ENCODE results near the gene PGAP6. TPM values are rescaled to one million over a fixed set of nuclear protein-coding genes. Genes with fewer than 3 reads are reported as not detected.
A peak's percentile ranks its signal among the peaks of the same experiment; 100 is the strongest.

PGAP6 gene
- total and polyA plus RNA-seq, 2 of the 13 experiments (the other 11 are each of a cell fraction or from before 2014, with no cell fraction given): 52.7 to 136 TPM

GRCh38 chr16:351804-352520 lies 29.8 kb downstream of the PGAP6 start (continued):
- TF ChIP-seq CHD2 (IDR thresholded peaks at IDR 0.05; ENCODE audit: low read depth, low read length) (no peak), KLF13 (CRISPR knock-in tag; IDR thresholded peaks at IDR 0.05) (no peak), ZNF18 (CRISPR knock-in tag; IDR thresholded peaks at IDR 0.05; ENCODE audit: insufficient replicate concordance) (peak; percentile 44), HNF4A (CRISPR knock-in tag; IDR thresholded peaks at IDR 0.05) (peak; percentile 28; the same call in 1 of the 2 replicates), ZSCAN20 (CRISPR knock-in tag; IDR thresholded peaks at IDR 0.05; ENCODE audit: borderline replicate concordance) (peak; percentile 52; the same call in 1 of the 2 replicates), ATF7-NPFF (CRISPR knock-in tag; IDR thresholded peaks at IDR 0.05; ENCODE audit: low read depth) (no peak), GPN1 (CRISPR knock-in tag; IDR thresholded peaks at IDR 0.05; ENCODE audit: borderline replicate concordance) (no peak), USF2 (IDR thresholded peaks at IDR 0.05; ENCODE audit: low read depth, low read length) (no peak), USF2 (CRISPR knock-in tag; IDR thresholded peaks at IDR 0.05; ENCODE audit: borderline replicate concordance) (no peak), GABPB1 (CRISPR knock-in tag; IDR thresholded peaks at IDR 0.05) (0 out of 2 replicates have a peak, but pooled peaks have one; percentile 26), JUN (CRISPR knock-in tag; IDR thresholded peaks at IDR 0.05) (no peak), NFKB2 (CRISPR knock-in tag; IDR thresholded peaks at IDR 0.05; ENCODE audit: borderline replicate concordance) (peak; percentile 26; the same call in 1 of the 2 replicates), KDM4B (CRISPR knock-in tag; IDR thresholded peaks at IDR 0.05) (no peak), MAX (IDR thresholded peaks at IDR 0.05) (peak; percentile 79), TBP (CRISPR knock-in tag; IDR thresholded peaks at IDR 0.05) (no peak), ELF1 (CRISPR knock-in tag; IDR thresholded peaks at IDR 0.05) (no peak), HDAC1 (CRISPR knock-in tag; IDR thresholded peaks at IDR 0.05) (peak; percentile 24; the same call in 1 of the 2 replicates), RAD21 (CRISPR knock-in tag; IDR thresholded peaks at IDR 0.05) (0 out of 2 replicates have a peak, but pooled peaks have one; percentile 40), MXD3 (CRISPR knock-in tag; IDR thresholded peaks at IDR 0.05) (peak; percentile 57), POLR2G (IDR thresholded peaks at IDR 0.05; ENCODE audit: low read depth, low read length) (0 out of 2 replicates have a peak, but pooled peaks have one; percentile 24), NFYB (CRISPR knock-in tag; IDR thresholded peaks at IDR 0.05) (no peak), PATZ1 (CRISPR knock-in tag; IDR thresholded peaks at IDR 0.05) (peak; percentile 54; the same call in 1 of the 2 replicates), KDM2A (CRISPR knock-in tag; IDR thresholded peaks at IDR 0.05; ENCODE audit: borderline replicate concordance, low read depth) (peak; percentile 4; the same call in 1 of the 2 replicates)
